GM23248 (cell line): ENCODE measurements around the gene SLC16A3.

ENCODE experiments used
- EZH2 ChIP-seq: fragments of 200-600 bp; sonication (generic); IDR thresholded peaks from 2 replicates; pipeline ENCODE4 v1.6.1; 2018; ENCODE audit warnings: antibody characterized with exemption, mild to moderate bottlenecking; ENCODE audit not compliant: insufficient read depth, poor library complexity, severe bottlenecking
- EZH2phosphoT487 ChIP-seq: fragments of 200-600 bp; sonication (generic); IDR thresholded peaks from 2 replicates; pipeline ENCODE4 v1.6.1; 2018; ENCODE audit warnings: antibody characterized with exemption, moderate library complexity, mild to moderate bottlenecking, low read depth; ENCODE audit not compliant: insufficient read depth

- TF ChIP-seq EZH2: no peak
- TF ChIP-seq EZH2phosphoT487: no peak
These were observed 32.9 kb upstream of the SLC16A3 start for GRCh38 chr17:82195675-82196672.
